DMS153 treated with DMSO at 0.1 percent for 48 hours (cell line): ENCODE measurements around the gene TANGO2.

ENCODE experiments used
- DNase-seq: peaks from one replicate; lab custom pipeline; 2025; ENCODE audit not compliant: unreplicated experiment; lab: John Stamatoyannopoulos, UW

The TANGO2 gene

DNA sequence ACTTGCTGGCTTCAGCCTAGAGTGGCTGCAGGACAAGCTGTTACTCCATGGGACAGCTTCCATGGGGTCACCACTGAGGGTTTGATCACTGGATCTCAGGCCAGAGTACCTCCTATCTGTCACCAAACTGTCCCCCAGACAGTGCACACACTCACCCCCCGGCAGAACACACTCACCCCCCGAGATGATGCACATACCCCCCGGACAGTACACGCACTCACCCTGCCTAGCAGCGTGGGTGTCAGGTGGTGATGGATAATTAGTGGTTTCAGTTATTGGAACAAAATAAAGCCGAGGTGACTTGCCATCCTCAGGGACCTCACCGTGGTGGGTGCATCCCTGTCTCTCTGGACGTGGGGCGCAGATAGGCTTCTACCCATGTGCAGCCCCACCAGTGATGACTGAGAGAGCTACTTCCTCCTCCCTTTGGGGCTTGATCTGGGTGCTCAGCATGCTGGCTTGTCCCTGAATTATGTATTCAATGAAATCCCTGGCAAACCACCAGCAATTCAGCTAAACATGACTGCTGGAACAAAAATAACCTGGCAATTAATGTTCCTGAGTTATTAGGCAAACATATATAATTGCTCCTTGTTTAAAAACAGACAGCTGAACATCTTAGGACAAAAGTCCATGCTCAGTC lies 18.9 kb downstream of the TANGO2 start:
- DNase-seq: no peak

DNA sequence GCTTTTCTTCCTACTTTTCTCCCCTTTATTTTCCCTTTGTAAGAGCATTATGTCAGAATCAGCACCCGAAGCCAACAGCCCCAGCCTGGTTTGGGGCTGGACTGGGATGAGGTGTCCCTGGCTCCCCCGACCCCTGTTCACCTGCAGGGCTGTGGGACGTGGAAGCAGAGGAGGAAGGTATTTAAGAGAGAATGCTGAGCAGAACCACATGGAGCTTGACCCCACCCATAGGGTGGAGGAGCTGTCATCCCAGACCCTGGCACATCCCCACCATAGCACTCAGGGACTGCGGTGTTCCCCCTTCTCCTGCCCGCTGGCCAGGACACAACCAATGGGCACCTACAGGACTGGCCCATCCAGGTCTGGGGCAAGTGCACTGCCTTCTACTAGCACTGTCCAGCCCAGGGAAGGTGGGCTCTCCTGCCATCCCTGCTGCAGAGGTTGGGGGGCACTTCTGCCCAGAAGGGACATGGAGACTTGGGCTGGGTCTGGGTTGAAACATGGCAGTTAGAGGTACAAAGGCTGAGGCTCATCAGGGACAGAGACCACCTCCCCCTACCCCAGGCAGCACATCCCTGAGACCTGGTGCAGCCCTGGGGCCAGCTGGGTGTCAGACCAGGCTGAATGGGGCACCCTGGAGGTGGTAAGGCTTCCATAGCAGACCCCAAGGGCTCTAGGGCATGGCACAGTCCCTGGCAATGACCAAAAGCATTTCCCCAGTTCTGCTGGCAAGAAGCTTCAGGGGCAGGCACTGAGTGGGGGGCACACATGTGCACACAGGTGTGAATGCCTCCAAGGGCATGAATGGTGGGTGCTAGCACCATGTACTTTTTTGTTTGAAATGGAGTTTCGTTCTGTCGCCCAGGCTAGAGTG lies 19.7 kb downstream of the TANGO2 start:
- DNase-seq: no peak

DNA sequence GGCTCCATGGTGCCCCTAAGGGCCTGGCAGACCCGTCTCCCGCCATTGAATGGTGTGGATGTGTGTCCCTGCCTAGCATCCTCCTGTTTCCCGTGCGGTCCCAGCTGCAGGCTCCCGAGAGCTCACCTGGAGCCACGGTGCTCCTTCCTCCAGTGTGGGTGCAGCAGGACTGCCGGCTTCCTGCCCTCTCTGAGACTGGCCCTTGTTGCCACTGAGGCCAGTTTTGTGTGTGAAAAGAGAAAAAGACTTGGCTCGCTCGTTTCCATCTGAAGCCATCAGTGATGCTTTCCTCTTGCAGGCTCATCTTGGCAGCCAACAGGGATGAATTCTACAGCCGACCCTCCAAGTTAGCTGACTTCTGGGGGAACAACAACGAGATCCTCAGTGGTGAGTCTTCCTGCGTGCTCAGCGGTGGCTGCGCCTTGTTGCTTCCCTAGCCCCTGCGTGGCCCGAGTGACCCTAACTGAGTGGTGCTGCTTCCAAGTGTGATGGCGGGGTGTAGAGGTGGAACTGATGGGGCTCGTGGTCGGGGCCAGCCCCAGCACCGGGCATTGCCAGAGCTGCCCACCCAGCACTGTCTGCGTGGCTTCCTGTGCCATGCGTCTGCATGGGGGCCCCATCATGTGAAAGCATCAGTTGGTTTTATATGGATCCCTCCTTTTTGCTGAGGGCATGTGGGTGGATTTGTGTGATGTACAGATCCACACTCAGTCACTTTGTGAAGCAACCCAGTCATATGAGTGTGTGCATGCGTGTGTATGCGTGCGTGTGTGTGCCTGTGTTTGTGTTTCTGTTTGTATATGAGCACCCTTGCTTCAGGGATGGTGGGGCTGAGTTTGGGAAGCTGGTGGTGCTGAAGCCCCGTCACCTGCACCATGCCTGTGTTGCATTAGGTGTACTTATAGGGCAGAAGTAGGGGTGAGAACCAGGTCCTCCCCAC lies 22.4 kb downstream of the TANGO2 start:
- DNase-seq: no peak

DNA sequence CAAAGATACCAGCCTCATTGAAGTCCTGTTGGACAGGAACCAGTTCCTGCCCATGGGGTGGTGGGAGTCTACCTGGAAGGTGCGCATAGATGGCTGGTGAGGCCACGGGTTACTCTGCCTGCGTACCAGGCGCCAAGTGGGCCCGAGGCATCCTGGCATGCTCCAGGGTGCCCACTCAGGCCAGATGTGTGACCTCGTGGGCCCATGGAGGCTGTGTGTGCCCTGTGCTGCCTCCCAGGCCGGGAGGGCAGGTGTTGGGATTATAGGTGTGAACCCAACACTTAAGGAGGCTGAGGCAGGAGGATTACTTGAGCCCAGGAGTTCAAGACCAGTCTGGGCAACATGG lies 23.1 kb downstream of the TANGO2 start:
- DNase-seq: no peak

DNA sequence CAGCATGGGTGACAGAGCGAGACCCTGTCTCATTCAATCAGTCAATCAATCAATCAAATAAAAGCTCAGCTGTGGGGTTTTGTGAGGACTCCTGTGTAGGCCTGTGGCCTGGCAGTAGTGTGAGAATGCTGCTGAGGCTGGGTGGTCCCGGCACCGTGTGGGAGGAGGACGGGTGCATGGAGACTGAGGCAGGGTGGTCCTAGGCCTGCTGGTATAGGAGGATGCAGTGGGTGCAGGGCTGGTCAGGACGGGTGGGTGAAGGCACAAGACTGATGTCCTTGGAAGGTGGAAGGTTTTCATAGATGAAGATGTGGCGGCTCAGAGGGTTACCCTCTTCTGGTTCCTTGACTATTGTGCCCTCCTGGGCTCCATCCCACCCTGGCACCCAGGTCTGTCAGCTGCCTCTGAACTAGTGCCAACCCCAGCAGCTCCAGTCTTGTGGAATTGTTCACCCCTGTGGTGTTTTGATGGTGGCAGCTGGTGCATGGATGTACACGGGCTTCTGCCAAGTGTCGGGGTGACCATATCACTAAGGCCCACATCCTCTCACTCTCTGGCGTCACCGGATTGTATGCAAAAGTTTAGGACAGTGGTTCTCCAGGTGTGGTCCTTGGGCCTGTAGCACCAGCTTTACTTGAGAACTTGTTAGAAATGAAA lies 23.7 kb downstream of the TANGO2 start:
- no peak for DNase-seq

DNA sequence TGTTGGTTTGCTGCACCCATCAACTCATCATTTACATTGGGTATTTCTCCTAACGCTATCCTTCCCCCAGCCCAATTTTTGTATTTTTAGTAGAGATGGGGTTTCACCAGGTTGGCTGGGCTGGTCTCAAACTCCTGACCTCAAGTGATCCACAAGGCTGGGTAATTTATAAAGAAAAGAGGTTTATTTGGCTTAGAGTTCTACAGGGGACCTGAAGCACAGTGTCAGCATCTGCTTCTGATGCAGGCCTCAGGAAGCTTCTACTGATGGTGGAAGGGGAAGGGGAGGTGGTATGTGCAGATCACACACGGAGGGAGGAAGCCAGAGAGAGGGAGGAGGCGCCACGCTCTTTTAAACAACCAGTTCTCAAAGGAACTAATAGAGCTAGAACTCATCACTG lies 25.8 kb downstream of the TANGO2 start:
- no peak for DNase-seq

DNA sequence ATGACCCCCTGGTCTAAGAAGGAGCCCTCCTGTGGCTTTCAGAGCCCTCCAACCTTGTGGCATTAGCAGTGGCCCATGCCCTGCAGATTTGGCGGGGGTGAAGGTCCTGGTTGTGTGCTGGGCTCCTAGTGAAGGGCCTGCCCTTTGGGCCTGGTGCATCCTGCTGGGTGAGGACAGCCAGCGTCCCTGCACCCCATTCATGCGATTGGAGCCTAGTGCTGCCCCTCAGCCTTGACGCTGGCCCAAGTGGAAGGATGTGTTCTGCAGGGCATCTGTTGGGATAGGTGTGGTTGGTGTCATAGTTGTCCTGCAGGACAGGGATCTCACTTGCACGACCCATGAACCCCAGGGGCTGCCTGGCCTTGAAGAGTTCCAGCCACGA lies 31.0 kb downstream of the TANGO2 start:
- no peak for DNase-seq

DNA sequence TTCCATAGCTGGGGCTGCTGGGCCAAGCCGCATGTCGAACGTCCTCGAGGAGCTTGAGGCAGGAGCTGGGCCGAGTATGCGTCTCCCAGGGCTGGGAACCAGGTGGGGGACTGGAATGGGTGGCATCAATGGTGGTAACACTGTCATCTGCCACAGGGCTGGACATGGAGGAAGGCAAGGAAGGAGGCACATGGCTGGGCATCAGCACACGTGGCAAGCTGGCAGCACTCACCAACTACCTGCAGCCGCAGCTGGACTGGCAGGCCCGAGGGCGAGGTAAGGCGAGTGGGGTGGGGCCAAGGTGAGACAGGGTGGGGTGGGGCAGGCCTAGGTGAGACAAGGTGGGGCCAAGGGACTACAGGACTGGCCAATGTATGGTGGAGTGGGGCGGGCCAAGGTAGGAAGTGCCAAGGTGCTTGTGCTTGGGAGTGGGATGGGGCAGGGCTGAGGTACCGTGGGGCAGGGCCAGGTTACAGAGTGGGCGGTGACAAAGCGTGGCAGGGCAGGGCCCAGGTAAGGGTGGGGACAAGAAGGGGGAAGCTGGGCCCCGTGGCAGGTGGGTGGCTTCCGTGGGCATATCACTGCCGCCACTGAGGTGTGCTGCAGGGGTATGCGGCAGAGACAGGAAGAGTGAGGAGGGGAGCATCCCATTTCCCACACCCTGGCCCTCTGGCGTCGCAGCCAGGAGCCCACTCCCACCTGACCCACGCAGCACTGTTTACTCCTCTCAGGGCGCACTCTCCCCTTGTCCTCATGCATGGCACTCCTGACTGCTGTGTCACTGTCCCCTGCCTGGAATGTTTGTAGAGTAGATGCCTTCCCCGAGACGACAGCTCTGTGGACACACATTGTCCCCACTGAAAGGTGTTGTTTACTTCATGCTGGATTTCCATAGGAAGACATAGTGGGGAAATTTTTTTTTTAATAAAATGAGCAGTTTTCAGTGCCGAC lies 31.7 kb downstream of the TANGO2 start:
- DNase-seq: no peak

DNA sequence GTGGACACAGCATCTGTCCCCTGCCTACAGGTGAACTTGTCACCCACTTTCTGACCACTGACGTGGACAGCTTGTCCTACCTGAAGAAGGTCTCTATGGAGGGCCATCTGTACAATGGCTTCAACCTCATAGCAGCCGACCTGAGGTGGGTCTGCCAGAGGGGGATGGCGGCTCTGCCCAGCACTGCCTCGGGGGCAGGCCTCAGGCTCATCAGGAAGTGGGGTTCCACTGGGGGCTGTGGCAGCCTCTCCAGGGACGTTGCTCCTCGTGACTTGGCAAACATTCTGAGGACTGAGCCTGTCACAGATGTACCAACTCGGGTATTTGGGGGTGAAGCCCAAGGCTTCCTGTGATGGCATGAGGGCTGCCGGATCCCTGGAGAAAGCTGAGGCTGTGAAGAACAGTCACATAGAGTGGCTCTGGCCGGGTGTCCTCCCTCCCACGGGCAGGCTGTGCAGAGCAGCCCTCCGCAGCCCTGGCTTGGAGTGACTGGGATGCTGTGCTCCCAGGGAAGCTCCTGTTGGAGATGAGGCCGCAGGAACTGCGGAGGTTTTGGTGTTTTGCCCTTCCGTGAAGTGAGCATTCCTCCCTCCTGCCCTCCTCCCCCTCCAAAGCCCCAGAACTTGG lies 32.6 kb downstream of the TANGO2 start:
- no peak for DNase-seq

DNA sequence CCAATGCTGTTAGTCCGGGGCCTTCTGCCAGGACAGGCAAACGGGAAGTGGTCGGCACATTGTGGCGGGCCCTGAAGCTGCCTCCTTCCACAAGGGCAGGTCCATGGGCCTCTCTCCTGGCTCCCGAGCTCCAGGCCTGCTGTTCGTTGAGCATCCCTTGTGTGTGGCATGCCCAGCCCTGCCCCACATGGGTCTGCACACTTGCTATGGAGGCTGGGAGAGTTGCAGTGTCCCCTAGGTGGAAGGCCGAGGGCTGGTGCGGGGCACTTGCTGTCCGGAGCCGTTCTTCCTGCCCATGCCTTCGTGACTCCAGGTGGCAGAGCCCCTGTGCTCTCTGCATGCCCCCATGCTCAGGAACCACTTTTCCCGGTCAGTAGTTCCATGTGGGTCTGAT lies 33.1 kb downstream of the TANGO2 start:
- no peak for DNase-seq

DNA sequence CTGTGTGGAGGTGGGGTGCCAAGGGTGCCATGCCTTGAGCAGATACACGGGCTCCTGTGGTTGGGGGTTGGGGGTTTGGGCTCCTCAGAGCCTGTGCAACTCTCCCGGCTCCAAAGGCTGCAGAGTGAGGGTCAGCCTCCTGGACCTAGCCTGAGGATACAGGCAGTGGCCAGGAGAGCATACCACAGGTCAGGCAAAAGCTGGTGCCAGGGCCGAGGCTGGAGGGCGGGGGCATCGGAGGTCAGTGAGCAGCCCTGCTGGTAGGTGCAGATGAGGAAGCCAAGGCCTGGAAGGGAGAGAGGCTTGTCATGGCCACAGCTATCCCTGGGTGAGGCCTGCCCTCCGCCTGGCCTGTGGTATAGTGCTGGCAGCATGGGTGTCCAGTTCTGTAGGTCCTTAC lies 33.6 kb downstream of the TANGO2 start:
- no peak for DNase-seq

DNA sequence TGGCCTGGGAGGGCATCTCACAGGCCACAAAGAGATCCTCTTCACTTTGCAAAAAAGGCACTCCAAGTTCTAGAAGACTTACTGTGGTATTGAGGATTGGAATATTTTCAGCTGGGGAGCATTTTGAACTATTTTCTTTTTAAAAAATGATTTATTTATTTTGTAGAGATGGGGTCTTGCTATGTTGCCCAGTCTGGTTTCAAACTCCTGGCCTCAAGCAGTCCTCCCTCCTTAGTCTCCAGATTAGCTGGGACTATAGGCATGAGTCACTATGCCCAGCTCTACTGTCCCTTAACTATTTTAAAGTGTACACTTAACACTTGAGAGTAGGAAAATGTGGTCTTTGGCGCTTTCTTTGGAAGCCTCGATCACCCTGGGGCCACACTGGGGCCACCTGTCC lies 34.2 kb downstream of the TANGO2 start:
- DNase-seq: no peak

DNA sequence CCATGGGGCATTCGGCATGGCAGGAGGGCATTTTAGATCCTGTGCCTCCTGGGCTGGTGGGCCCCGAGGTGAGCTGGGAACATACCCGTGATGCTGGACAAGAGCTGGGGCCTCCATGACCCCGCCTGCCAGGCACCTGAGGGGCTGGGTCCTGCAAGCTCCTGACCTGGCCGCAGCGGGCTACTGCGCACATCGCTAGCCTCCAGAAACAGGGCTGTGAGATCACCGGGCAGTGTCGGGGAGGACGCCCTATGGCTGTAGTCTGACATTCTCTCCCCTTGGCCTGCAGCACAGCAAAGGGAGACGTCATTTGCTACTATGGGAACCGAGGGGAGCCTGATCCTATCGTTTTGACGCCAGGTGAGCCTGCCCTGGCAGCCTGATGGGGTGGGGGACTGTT lies 34.7 kb downstream of the TANGO2 start:
- DNase-seq: no peak

DNA sequence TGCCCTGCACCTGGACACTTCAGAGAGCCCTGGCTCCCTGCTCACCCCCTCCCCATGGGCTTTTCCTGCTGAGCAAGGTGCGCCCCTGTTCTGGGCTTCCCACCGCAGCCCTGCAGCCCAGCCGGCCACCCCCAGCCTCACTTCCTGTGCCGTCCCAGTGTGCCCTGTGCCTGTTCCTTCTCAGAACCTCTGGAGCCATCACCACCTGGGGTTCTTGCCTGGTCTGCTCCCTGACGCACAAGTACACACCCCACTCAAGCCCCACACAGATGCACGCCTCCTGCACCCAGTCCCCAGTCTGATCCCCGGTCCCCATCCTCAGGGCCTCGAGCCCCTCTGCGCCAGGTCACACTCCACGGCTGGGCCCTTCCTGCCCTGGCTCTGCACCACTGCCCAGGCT lies 35.3 kb downstream of the TANGO2 start:
- no peak for DNase-seq

DNA sequence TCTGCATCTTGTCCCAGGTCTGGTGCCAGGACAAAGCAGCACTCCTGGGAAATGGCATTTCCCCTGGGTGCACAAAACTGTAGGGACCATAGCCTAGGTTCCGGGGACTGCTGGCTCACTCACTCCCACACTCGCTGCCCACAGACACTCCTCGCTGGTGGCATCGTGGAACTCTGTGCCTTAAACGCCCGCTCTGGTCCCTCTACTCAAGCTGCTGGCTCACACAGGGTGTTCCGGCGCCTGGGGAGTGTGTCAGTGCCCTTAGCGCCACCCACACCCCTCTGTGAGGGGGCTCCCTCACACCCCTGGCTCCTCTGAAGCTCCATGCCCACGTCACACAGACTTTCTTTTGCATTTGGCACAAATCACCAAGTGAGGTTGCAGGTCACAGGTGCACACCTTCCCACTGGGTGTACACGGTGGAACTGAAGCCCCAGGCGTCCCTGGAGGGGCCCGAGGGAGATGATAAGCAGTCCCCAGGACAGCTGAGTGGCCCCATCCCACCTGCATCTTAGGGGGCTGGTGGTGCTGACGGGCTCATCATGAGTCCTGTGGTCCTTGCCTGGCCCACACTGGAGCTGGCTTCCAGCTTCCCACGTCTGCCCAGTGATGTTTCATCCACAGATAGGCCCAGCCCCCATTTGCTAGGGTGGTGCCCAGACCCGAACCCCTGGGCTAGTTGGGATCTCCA lies 35.9 kb downstream of the TANGO2 start:
- DNase-seq: no peak

DNA sequence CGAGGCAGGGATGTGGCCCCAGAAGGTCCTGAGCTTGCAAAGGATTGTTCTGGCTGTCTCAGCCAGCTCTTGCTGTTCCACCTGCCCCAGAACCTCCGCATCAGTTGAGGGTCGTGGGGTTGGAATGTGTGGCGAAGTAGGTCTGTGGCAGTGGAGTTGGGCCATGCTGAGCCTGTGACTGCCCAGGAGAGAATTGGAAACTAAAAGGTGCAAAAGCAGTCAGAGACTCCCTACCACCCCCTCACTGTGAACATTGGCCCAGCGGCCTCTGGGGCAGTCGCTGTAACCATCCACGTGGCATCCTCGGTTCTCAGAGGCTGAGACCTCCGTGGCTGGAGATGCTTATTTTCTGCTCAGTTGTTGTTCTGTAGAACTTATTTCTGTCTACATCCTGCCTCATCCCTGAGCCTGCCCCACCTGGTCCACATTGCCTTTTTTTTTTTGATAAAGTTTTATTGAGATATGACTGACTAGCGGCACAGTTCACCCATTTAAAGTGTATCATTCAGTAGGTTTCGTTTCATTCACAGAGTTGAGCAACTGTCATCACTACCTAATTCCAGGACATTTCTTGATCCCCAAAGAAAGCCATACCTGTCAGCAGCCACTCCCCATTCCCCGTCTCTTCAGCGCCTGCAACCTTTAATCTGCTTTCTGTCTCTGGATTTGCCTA lies 36.8 kb downstream of the TANGO2 start:
- no peak for DNase-seq

DNA sequence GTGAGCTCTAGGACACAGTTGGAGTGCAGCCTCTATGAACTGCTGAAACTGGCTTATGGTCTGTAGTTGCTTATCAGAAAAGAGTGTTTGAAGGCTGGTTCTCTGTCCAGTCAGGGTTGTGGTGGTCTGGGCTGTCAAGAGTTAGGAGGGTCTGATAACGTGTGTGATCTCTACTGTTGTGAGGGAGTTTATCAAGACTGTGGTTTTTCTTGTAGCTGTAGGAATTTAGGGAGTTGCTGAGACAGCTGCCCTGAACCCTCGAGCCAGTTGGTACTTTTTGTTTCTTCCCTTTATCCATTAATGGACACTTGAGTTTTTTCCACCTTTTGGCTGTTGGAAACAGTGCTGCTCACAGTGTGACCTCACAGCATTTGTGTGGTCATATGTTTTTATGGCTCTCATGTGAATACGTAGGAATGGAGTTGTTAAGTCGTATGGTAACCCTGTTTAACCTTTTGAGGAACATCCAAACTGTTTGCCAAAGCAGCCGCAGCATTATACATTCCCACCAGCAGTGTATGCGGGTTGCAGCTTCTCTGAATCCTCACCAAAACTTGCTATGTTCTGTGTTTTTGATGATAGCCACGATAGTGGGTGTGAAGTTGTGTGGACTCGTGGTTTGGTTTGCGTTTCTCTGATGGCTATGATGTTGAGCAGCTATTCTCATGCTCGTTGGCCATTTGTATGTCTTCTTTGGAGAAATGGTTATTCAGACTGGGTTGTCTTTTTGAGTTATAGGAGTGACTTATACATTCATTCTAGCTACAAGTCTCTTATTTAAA lies 38.3 kb downstream of the TANGO2 start:
- no peak for DNase-seq
